8988T (cell line): Measurements from ENCODE around the gene KATNB1.
A peak's percentile ranks its signal among the peaks of the same experiment; 100 is the strongest.
"Not testable (repeated sequence)": the region's sequence is repeated elsewhere in the genome, so short reads cannot be mapped to it uniquely, and the experiment has no call there.

Experiments used
- DNase-seq: peaks from one replicate; pipeline ENCODE4 v3.0.0; 2011

The KATNB1 gene

DNA sequence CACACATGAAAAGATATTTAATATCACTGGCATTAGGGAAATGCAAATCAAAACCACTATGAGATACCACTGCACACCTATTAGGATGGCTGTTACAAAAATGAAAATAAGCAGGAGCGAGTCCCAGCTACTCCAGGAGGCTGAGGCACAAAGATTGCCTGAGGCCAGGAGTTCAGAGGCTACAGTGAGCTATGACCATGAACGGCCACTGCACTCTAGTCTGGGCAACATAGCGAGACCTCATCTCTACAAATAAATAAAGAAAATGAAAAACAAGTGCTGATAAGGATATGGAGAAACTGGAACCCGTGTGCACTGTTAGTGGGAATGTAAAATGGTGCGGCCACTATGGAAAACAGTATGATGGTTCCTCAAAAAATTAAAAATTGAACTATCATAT, 43.1 kb downstream of the KATNB1 start:
- DNase-seq, result no peak

DNA sequence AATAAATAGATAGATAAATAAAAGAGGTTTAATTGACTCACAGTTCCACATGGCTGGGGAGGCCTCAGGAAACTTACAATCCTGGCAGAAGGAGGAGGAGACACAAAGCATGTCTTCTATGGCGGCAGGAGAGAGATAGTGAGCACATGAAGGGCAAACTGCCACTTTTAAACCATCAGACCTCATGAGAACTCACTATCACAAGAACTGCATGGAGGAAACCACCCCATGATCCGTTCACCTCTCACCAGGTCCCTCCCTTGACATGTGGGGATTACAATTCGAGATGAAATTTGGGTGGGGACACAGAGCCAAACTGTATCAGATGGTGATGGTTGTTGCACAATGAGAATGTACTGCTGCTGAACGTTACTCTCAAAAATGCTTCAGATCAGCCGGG, 44.3 kb downstream of the KATNB1 start:
- DNase-seq, result not testable (repeated sequence)

DNA sequence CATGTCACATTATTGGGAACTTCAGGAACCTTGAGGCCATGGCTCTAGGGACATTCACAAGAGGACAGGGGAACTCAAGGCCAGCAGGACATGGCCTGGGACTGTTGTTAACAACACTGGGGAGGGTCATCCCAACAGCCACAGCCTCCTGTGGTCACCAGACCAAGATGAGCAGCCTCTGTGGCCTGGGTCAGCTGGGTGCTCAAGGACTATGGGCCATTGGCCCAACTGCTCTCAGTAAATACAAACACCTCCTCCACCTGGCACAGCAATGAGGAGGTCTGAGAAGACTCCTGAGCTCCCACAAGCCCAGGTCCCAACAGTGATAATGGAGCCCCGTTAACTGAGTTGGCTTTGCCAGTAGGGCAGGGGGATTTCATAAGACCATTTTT, 45.8 kb downstream of the KATNB1 start:
- DNase-seq, result no peak

DNA sequence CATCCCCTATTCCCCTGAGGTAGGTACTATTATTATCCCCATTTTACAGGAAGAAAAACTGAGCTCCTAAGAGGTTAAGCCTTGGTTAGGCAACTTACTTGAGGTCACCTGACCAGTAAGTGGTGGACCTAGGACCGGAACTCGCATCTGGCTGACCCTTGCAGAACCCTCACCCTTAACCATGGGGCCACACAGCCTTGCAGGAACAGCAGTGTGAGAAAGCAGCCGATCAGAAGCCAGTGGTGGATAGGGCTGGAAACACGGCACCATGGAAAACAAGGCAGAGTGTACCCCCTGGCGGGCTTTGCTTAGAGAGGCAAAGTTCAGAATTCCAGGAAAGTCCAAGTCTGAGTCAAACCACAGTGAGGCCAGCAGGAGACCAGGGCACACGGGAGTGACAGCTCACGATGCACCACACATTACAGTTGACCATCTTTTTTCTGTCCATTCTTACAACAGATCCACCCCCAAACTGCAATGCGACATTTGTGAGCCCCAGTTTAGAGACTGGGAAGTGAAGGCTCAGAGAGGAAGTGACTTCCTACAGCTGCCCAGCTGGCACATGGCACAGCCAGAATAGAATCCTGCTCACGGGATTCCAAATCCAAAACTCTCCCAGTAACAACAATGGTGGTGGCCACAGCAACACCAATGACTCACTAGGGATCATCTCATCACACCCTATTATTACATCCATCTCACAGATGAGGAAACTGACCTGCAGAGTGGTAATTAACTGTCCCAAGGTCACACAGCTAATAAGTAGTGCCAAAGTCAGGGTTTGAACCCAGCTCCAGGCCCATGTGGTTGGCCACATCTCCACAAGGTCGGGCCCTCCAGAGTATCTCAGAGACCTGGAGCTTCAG, 46.4 kb downstream of the KATNB1 start:
- no peak for DNase-seq

DNA sequence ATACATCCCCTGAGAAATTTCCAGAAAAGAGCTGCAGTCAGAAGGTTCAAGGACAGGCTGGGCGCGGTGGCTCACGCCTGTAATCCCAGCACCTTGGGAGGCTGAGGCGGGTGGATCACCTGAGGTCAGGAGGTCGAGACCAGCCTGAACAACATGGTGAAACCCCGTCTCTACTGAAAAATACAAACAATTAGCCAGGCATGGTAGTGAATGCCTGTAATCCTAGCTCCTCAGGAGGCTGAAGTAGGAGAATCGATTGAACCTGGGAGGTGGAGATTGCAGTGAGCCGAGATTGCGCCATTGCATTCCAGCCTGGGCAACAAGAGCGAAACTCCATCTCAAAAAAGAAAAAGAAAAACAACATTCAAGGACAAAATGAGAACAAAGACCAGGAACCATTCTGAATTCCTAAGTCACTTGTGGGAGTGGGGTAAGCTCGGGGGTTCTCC, 47.1 kb downstream of the KATNB1 start:
- DNase-seq, result not testable (repeated sequence)

DNA sequence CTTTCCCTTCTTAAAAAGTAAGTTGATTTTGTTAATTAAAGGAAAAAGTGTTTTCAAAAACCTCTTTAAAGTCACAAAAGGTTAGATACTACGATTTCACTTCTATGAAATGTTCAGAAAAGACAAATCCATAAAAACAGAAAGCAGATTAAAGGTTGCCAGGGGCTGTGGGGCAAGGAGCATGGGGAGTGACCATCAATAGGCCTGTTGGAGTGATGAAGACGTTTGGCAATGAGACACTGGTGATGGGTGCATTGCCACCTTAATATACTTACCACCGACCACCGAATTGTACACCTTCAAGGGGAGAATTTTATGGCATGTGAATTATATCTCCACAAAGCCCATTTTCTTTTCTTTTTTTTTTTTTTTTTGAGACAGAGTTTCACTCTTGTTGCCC, 47.5 kb downstream of the KATNB1 start:
- no peak for DNase-seq

DNA sequence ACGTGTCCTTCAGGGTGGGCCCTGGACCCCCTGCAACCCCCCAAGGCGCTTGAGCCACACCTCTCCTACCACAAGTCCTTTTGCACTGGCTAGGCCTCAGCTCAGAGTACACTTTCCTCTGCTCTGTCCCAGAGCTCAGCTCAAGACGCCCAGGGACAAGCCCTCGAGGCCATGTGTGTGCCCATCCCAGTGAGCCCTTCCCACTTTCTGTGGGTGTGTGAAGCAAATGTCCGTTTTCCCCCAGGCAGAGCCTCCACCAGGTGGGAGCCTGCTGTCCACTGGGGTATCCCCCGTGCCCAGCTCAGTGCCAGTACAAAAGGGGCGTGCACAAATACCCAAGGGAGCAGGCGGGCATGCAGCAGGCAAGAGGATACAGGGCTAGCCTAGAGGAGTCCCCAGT, 48.3 kb downstream of the KATNB1 start:
- DNase-seq, result no peak

DNA sequence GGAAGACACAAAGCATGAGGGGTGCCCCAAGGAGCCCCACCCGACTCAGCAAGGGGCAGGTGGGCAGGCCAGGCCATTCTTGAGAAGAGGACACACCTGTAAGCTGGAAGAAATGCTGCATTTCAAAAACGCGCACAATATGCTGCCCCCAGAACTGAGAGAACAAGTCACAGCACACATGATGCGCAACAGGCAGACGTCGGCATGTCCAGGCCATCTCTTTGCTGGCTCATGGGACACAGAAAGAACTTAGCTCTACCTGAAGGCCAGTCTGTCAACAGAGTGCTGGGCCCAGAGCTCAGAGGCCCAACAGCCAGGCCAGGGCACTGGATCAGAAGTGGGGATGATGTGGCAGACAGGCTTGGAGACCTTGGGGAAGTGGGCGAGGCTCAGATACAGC, 48.8 kb downstream of the KATNB1 start:
- no peak for DNase-seq

DNA sequence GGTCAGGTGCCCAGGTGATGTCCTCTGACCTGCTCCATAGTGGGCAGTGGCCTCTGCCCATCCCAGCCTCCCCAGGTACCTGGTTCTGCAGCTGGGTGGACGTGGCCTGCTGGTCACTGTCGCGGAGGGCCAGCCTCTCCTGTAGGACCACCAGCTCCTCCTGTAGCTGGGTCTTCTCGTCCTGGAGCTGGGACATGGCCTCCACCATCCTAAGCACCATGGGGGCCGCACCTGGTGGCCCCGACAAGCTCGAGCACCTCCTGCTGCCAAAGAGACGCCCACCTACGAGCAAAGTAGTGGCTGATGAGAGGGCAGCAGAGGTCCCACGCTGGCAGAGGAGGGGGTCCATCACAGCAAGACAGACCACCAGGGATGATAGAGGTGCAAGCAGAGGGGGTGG, 49.8 kb downstream of the KATNB1 start:
- DNase-seq, result no peak

DNA sequence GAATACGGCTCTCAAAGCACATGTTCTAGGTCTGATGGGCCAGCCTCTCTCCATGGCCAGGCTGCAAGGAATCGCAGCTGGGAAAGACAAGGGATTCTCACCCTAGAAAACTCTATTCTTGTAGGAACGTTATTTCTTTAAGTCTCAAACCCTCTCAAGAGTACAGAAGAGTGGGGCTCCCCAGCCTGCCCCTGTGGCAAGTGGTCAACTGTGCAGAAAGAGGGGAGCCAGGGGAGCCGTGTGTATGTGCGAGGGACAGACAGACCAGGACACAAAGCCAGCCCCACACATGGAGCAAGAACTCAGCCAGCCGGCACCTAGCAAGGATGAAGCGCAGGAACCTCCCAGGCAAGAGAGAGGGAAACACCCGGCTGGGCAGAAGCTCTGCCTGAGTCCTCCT, 50.4 kb downstream of the KATNB1 start:
- DNase-seq, result no peak

DNA sequence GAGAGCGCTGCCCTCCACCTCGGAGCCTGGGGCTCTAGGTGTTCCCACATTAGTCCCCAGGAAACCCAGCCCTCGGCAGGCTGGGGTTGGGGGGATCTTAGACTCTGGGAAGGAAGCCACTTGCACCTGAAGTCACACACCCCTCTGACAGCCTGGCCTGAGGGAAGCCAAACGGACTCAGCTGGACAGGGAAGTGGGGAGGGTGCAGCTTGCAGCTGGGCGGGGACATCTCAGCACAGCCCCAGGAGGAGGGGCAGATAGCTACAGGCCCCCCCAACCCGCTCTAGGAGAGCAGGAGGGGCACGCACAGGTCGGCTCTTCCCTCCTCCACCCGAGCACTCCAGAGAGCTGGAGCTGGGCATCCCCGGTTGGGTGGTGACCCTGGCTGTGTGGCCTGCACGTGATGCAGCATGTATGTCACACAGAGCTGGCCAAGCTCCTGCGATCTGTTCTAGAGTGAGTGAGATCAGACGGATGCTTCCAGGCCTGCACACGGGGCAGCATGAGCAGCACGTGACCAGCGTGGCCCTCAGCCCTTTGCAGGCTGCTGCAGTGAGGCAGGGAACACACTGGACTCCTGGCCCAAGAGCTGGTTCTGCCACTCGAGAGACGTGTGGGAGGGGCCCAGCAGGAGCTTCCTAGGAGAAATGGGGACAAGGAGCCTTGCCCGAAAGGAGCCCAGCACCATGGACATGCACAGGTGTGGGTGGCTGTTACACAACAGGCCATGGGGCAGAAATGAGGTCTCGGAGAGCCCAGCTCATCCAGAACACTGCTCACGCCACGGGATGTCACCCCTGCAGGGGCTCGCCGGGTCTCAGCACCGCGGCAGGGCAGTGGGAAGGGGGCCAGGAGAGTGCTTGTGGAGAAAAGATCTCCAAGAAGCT, 51.3 kb downstream of the KATNB1 start:
- no peak for DNase-seq

DNA sequence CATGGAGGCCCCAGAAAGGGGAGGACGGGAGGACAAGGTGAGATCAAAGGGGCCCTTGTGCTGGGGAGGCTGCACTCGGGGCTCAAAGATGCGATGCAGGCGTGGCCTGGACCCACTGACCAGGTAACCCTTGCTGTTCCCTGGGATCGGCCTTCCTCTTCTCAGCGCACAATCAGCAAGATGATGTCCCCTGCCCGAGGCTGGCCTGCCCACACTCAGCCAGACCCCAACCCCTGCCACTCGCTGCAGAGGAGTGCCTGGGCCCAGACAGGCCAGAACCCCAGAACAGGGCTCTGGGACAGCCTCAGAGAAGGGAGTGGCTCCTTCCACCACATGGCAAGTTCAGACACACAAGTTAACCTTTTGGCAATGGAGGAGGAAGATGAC, 51.9 kb downstream of the KATNB1 start:
- DNase-seq, result no peak

DNA sequence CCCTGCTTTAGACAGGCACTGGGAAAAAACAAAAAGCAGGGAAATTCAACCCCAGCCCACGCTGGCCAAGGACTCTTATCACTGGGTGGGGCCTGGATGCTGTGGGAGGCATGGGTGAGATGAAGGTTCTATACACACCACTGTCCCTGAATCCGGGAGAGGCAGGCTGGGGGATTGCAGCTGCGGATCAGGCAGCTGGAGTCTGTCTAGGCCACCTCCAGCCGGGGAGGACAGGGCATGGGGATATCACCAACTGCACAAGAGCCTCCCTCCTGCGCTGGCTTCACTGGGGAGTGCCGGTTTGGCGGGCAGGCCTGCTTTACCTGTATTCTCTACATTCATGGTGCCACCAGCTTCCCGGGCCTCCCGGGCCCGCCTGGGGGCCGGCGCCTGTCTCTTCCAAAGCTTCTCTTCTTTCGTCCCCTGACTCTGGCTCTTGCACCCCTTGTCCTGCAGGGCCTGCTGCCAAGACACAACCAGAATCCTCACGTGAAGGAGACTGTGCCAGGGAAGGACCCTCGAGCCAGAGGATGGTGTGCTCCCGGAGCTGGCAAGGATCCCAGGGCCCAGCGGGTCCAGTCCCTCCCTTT, 52.8 kb downstream of the KATNB1 start:
- DNase-seq, result no peak

DNA sequence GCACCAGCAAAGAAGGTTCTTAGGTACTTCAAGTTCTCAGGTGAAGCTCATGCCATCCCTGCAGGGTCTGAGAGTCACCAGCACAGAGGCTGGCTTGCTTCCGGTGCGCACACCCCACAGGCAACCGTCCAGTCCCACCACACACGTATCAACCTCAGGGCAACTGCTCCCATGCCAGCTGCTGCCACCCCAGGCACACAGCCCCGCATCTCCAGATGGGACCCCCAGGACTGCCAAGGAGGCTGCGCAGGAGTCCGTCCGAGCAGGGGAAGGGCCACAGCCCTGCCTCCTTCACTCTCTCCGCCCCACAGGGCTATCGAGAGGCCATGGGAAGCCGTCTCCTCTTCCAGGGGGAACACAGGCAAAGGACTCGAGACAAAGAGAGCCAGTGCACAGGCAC, 53.4 kb downstream of the KATNB1 start:
- DNase-seq, result no peak

DNA sequence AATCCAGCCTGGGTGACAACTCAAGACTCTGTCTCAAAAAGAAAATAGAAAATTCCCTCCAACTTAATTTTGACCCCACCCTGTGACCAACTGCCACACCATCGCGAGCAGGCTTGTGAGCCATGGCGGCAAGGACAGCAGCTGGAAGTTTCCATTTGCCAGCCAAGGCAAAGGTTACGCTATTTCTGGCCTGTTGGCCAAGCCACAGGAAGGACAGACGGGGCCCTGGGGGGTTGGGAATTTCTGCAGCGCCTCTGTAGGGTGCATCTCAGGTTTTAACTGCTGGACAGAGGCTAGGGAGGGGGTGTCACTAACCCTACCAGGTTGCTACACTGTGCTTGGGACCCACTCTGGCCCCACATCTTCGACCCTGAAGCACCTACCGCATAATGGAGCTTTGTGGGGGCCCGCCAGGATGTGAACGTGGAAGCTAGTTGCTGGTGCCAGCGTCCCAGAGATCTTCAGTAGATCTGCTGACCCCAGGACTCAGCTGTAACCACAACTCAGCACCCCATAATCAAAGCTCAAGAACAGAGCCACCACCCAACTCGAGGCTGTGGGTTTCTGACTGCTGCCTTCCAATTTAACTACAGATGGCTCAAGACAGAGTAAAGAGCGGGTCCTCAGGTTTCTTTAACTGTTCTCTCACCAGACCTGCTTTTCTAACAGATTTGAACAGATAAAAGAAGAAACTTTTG, 55.8 kb downstream of the KATNB1 start:
- DNase-seq, result no peak

DNA sequence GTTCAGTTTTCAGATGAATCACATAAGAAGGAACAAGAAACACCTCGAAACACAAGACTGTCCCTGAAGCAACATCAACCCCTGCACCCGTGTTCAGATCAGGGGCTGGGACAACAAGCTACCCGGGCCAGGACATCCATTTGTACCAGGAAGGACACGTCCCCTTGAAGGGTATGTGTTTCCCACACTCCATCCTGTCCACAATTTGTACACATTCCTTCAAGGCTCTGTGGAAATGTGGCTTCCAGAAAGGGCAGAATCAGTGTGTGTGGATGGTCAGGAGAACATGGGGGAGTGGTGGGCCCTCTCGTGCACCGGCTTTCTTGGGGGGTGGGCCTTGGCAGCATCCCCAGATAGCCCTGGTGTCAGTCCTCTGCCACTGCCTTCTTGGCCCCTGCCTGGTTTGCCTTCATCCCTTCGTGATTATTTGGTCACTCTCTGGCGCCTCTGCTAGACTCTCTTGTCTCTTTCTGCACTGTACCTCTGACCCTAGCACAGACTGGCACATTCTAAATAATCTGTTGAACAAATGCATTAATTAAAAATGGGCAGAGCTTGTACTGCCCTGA, 56.4 kb downstream of the KATNB1 start:
- no peak for DNase-seq

DNA sequence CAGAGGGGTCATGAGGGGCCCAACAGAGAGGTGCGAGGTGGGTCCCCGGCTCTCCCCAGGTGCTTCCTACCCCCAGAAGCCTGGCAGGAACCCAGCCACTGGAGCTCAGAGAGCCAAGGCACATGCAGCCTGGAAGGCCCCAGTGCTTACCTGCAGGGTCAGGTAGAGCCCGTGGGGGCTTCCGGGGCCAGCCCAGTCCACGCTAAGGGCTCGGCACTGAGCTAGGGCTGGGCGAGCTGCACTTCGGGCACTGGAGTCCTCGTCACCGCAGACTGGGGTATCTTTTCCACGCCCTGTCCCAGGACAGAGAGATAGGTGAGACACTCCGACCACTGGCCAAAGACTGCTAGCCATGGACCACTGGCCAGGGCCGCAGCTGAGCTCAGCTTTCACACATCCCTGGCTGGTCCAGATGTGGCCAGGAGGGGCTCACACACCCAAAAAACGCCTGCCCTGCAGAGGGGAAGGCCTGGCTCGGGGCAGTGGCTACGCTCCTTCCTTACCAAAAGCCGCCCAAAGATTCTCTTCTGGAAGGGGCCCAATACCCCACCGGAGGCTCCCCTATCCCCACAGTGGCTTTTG, 59.4 kb downstream of the KATNB1 start:
- no peak for DNase-seq

DNA sequence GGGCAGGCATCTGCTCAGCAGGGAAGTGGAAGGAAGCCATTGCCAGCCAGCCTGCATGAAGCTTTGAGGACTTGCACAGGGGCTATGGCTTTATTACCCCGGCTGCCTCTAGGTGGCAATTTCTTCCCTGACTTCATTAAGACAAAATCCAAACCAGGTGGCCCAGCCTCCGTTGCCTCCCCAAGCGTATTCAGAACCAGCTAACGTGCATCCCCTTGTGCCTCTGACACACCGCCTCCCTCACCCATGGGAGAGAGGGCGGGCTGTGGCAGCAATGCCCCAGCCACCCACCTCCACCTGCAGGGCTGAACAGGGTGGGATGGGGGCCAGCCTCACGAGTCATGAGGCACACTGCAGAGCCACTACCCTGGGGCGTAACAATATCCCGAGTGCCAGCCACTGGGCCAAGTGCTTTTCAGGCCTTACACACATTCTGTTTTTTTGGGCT, 59.9 kb downstream of the KATNB1 start:
- peak; percentile 93 for DNase-seq

DNA sequence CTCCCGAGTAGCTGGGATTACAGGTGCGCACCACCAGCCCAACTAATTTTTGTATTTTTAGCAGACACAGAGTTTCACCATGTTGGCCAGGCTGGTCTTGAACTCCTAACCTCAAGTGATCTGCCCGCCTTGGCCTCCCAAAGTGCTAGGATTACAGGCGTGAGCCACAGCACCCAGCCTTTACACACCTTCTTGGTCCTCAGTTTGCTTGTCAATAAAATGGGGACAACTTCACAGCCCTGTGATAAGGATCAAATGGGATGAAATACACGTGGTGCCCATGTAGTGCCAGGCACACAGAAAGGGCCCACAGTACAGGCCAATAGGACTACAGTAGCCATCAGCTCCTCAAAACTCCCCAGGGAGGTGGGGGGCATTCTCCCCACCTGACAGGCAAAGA, 60.4 kb downstream of the KATNB1 start:
- not testable (repeated sequence) for DNase-seq

DNA sequence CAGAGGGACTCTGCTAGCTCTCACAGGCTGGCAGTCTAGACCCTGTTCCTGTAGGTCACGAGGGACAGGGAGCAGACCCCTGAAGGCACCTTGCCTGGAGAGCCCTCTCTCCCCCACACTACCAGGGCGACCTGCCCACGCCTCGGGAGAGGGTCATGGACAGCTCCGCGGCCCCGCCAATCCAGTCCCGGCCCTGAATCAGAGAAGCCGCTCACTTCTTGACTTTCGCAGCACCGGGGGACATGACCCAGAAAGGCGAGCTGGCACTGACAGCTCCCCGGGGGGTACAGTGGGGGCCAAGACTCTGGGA, 61.6 kb downstream of the KATNB1 start:
- no peak for DNase-seq

DNA sequence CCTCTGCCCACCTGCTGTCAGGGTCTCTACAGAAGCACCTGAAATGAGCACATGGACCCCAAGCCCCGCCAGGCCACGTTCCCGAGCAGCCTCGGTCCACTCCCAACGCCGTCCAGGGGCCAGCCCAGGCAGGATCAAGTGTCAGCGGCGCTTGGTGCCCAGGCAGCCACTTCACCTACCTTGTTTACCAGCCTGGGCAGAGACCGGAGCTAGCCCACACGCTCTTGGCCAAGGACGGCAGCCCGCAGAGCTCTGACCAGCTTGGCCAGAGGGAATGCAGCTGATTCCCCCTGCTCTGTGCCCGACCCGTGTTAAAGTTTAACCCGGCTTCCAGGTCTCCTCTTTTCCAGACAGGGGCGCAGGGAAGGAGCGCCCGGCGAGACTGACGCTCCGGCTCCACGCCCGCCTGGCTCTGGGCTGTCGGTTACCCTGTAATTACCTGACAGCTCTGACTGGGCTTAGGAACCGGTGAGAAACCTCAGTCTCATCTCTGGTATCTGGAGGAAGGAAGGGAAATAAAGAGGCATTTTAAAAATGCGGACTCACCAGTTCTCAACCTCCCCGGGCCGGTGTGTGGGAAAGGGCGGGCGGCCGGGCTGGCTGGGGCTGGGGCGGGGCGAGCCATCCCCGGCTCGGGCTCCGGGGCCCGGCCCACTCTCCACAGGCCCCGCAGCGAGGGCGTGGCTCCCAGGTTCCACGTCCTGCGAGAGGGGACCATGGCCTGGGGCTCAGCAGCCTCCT, 62.1 kb downstream of the KATNB1 start:
- no peak for DNase-seq
